Bronchial epithelial cell (primary cell): Measurements from ENCODE around the gene RASL10B. TPM values are rescaled to one million over a fixed set of nuclear protein-coding genes. Genes with fewer than 3 reads are reported as not detected.
"Not testable (repeated sequence)": the region's sequence is repeated elsewhere in the genome, so short reads cannot be mapped to it uniquely, and the experiment has no call there.

Experiments used
- DNase-seq: peaks from one replicate; pipeline ENCODE4 v3.0.0-alpha.2; 2010; ENCODE audit warnings: low read depth
- FAIRE-seq: peaks from 2 replicates; lab custom pipeline; 2011; peaks lifted over from hg19 to GRCh38; lab: Jason Lieb, UNC
- H3K27me3 ChIP-seq: 2 replicates; pipeline ENCODE4 v1.5.1; 2011; ENCODE audit warnings: low read length; ENCODE audit not compliant: control insufficient read depth, insufficient read depth
- H3K36me3 ChIP-seq: 2 replicates; pipeline ENCODE4 v1.5.1; 2011; ENCODE audit warnings: low read length; ENCODE audit not compliant: control insufficient read depth, insufficient read depth
- H3K4me3 ChIP-seq: 2 replicates; pipeline ENCODE4 v1.5.1; 2011; ENCODE audit warnings: mild to moderate bottlenecking, low read depth, low read length, control low read depth
- total RNA-seq: library from RNA; depleted of rRNA; stranded (reverse); fragments of >200 nt; gene quantifications from 2 replicates; pipeline ENCODE4 v1.2.1, GENCODE V29; 2014
- TF ChIP-seq, protein P1 (sequence below): IDR thresholded peaks from 2 replicates; pipeline ENCODE4 v1.5.1; 2011; ENCODE audit warnings: mild to moderate bottlenecking, moderate library complexity, low read length, control low read depth, inconsistent platforms; ENCODE audit not compliant: insufficient read depth, severe bottlenecking

RASL10B gene
- total RNA-seq, 1 donor from 2014 or later, result 0.53 TPM

GRCh38 chr17:35747540-35748017 is 16.1 kb downstream of the RASL10B start:
- peak; percentile 60 for DNase-seq
- Histone ChIP-seq H3K4me3 (no peak overlapping the region), H3K36me3 (no peaks in the 10 kb centered on the region), H3K27me3 (no peaks in the 10 kb centered on the region)
- TF ChIP-seq, protein P1, sequence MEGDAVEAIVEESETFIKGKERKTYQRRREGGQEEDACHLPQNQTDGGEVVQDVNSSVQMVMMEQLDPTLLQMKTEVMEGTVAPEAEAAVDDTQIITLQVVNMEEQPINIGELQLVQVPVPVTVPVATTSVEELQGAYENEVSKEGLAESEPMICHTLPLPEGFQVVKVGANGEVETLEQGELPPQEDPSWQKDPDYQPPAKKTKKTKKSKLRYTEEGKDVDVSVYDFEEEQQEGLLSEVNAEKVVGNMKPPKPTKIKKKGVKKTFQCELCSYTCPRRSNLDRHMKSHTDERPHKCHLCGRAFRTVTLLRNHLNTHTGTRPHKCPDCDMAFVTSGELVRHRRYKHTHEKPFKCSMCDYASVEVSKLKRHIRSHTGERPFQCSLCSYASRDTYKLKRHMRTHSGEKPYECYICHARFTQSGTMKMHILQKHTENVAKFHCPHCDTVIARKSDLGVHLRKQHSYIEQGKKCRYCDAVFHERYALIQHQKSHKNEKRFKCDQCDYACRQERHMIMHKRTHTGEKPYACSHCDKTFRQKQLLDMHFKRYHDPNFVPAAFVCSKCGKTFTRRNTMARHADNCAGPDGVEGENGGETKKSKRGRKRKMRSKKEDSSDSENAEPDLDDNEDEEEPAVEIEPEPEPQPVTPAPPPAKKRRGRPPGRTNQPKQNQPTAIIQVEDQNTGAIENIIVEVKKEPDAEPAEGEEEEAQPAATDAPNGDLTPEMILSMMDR, result peak; percentile 91
- FAIRE-seq, result no peak

- FAIRE-seq, result no peak
- Histone ChIP-seq H3K4me3 (no peak overlapping the region), H3K36me3 (no peaks in the 10 kb centered on the region), H3K27me3 (no peaks in the 10 kb centered on the region)
- TF ChIP-seq, protein P1, result no peak
- DNase-seq, result peak; percentile 64
Observed at GRCh38 chr17:35748341-35748841, 17.0 kb downstream of the RASL10B start.

GRCh38 chr17:35748979-35749378 is 17.5 kb downstream of the RASL10B start:
- no peak for DNase-seq

DNA sequence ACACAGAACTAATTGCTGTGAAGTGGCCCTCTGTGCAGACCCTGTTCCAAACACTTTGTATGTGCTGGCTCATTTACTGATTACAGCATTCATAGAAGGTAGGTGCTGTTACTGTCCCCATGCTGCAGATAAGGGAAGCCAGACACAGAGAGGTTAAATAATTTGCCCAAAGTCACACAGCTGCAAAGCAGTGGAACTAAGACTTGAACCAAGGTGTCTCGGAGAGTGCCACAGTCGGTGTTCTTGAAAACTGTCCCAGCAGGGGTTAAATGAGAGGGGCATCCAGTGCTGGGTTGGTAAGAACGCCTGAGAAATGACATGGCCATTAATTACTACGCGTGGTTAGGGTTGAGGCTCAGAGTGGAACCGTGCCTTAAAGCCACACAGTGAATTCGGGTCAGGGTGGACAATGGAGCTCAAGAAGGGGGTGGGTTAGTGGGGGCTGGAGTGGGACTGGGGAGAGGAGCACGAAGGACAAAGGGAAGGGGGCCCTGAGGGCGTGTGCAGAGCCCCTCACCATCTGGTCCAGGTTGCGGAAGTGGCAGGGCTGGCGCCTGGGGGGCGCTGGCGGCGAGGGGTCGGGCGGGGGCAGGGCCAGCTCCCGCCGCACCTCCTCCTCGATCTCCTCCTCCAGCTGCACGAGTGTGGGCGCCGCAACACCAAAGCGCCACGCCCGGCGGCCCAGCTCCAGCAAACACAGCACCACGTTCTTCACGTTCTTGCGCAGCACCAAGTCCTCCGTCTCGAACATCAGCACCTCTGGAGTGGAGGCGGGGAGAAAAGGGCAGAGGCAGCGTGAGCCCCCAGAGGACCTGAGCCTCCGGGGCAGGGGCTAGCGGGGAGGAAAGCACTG is 18.3 kb downstream of the RASL10B start:
- FAIRE-seq (no peak), DNase-seq (peak; percentile 25)
- Histone ChIP-seq H3K36me3 (no peaks in the 10 kb centered on the region), H3K27me3 (no peaks in the 10 kb centered on the region), H3K4me3 (no peak overlapping the region)
- TF ChIP-seq, protein P1, result no peak

More at GRCh38 chr17:35748979-35749378, 17.5 kb downstream of the RASL10B start:
- Histone ChIP-seq H3K4me3 (no peak overlapping the region), H3K36me3 (no peaks in the 10 kb centered on the region), H3K27me3 (no peaks in the 10 kb centered on the region)
- TF ChIP-seq, protein P1, result no peak
- no peak for FAIRE-seq

DNA sequence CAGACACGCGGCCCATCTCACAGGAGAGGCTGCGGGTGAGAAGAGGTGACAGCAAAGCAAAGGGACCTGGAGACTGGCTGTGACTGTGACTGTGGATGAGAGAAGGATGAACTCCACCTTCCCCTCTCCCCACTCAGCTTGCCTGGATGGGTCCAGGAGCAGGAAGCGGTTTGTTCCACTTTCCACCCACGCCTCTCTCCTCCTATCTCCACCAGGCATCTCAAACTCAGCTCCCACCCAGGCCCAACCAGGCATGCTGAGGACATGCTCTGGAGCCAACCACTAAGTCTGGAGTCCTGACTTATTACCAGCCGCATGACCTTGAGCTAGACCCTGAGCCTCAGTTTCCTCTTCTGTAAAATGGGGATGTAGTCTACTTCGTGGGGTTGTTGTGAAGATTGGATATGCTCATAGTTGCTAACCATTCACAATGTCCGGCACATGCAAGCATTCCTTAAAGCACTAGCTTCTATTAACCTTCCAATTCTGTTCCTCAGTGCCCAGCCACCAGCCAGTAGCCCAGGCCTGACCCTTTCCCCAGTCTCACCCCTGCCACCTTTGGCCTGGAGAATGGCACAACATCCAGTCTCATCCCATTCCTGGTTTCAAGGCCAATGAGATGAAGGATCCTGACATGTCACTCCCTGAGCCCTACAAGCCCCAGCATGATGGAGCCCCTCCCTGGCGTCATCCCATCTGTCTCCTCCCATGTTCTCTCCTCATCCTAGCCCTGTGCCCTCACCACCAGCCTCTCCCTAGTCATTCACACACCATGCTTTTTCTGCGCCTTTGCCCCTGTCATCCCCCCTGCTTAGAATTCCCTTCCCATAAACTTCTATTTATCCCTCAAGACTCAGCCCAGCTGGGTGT is 19.3 kb downstream of the RASL10B start:
- no peaks in the 10 kb centered on the region for H3K27me3 ChIP-seq
- DNase-seq (peak; percentile 80), FAIRE-seq (no peak)
- TF ChIP-seq, protein P1, result no peak
- H3K4me3 ChIP-seq, result no peak overlapping the region
- H3K36me3 ChIP-seq, result no peaks in the 10 kb centered on the region

DNA sequence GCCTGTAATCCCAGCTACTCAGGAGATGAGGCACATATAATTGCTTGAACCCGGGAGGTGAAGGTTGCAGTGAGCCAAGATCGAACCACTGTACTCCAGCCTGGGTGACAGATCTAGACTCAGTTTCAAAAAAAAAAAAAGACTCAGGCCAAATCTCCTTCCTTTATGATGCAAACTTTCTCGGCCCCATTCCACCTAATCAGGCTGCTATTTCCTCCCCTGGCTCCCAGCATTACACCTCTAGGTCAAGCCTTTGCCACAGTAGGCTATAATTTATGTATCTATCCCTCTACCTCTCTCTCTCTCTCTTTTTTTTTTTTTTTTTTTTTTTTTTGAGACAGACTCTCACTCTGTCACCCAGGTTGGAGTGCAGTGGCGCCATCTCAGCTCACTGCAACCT is 20.1 kb downstream of the RASL10B start:
- H3K36me3 ChIP-seq, FAIRE-seq, H3K4me3 ChIP-seq, H3K27me3 ChIP-seq: not testable (repeated sequence)
- DNase-seq, result peak; percentile 42
